ENCODE results near the gene OR2T4. TPM values are rescaled to one million over a fixed set of nuclear protein-coding genes. Genes with fewer than 3 reads are reported as not detected.

The OR2T4 gene
- polyA plus RNA-seq, 1 donor (not counting 4 experiments of a cell fraction or from before 2014, with no cell fraction given): not detected

- no peak for DNase-seq (ENCODE audit: low read depth, low spot score)
- H3K36me3 ChIP-seq (ENCODE audit: control insufficient read depth in 2 of 2, extremely low read depth in 1 of 2, insufficient read depth in 2 of 2, low read length in 2 of 2): no peaks in the 10 kb centered on the region
- H3K9ac ChIP-seq (ENCODE audit: control insufficient read depth, extremely low read depth, insufficient read depth, low read length): no peak overlapping the region
- dilution Hi-C loops (cut with MboI; ENCODE audit: extremely low pct_ligation_motif_present, low sequenced_read_pairs): no loop called here
- H3K4me3 ChIP-seq (ENCODE audit: control insufficient read depth in 2 of 3, extremely low read depth in 1 of 3, insufficient read depth in 2 of 3, low read depth in 1 of 3, low read length in 3 of 3): no peak overlapping the region
- H3K9me1 ChIP-seq (ENCODE audit: control insufficient read depth, extremely low read depth, insufficient read depth, low read length): no peaks in the 10 kb centered on the region
- FAIRE-seq: no peak
- H3K27me3 ChIP-seq (ENCODE audit: control insufficient read depth, extremely low read depth, insufficient read depth, low read length): no peaks in the 10 kb centered on the region
- no peaks in the 10 kb centered on the region for H3K79me2 ChIP-seq (ENCODE audit: control insufficient read depth, insufficient read depth, low read length)
- no peak overlapping the region for H3K4me2 ChIP-seq (ENCODE audit: control insufficient read depth, extremely low read depth, insufficient read depth, low read depth, low read length)
- H3K9me3 ChIP-seq (ENCODE audit: control insufficient read depth, low read depth, low read length): no peaks in the 10 kb centered on the region
- no peak for TF ChIP-seq EZH2 (IDR thresholded peaks at IDR 0.05; ENCODE audit: low read length)
- TF ChIP-seq, protein P1, sequence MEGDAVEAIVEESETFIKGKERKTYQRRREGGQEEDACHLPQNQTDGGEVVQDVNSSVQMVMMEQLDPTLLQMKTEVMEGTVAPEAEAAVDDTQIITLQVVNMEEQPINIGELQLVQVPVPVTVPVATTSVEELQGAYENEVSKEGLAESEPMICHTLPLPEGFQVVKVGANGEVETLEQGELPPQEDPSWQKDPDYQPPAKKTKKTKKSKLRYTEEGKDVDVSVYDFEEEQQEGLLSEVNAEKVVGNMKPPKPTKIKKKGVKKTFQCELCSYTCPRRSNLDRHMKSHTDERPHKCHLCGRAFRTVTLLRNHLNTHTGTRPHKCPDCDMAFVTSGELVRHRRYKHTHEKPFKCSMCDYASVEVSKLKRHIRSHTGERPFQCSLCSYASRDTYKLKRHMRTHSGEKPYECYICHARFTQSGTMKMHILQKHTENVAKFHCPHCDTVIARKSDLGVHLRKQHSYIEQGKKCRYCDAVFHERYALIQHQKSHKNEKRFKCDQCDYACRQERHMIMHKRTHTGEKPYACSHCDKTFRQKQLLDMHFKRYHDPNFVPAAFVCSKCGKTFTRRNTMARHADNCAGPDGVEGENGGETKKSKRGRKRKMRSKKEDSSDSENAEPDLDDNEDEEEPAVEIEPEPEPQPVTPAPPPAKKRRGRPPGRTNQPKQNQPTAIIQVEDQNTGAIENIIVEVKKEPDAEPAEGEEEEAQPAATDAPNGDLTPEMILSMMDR (optimal IDR thresholded peaks at IDR 0.05 in 1 of 3, IDR thresholded peaks at IDR 0.05 in 1 of 3, conservative IDR thresholded peaks at IDR 0.05 in 1 of 3; ENCODE audit: extremely low read depth in 1 of 3, insufficient read depth in 2 of 3, low read length in 3 of 3): no peak
- no peaks in the 10 kb centered on the region for H3K4me1 ChIP-seq (ENCODE audit: control insufficient read depth, extremely low read depth, insufficient read depth, low read length)
- no peaks in the 10 kb centered on the region for H4K20me1 ChIP-seq (ENCODE audit: control insufficient read depth, extremely low read depth, insufficient read depth, low read length)
- no peak overlapping the region for H2AFZ ChIP-seq (ENCODE audit: control insufficient read depth, low read length)
- no peak overlapping the region for H3K27ac ChIP-seq (ENCODE audit: control insufficient read depth, insufficient read depth, low read length)
These were observed 27.0 kb downstream of the OR2T4 start for GRCh38 chr1:248388426-248388825.

DNA sequence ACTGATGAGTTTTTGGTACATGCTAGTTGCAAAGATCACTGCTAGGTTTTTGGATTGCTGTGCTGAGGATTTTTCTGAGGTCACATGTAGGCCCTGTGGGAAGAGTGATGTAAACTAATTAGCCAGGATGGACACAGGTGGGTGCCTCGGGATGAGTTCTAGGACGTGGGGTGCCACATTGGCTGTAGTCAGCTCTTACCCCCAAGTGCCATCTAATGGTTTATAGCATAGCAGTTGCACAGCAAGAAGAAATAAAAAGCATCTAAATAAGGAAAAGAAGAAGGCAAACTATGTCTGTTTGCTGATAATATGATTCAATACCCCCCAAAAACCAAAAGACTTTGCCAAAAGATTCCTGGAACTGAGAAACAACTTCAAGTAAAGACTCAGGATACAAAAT is 31.6 kb downstream of the OR2T4 start:
- Histone ChIP-seq H3K4me3 (ENCODE audit: control insufficient read depth in 2 of 3, extremely low read depth in 1 of 3, insufficient read depth in 2 of 3, low read depth in 1 of 3, low read length in 3 of 3) (no peak overlapping the region), H3K36me3 (ENCODE audit: control insufficient read depth in 2 of 2, extremely low read depth in 1 of 2, insufficient read depth in 2 of 2, low read length in 2 of 2) (no peaks in the 10 kb centered on the region), H3K79me2 (ENCODE audit: control insufficient read depth, insufficient read depth, low read length) (no peaks in the 10 kb centered on the region), H3K27ac (ENCODE audit: control insufficient read depth, insufficient read depth, low read length) (no peak overlapping the region), H3K9me1 (ENCODE audit: control insufficient read depth, extremely low read depth, insufficient read depth, low read length) (no peaks in the 10 kb centered on the region), H3K4me2 (ENCODE audit: control insufficient read depth, extremely low read depth, insufficient read depth, low read depth, low read length) (no peak overlapping the region), H3K27me3 (ENCODE audit: control insufficient read depth, extremely low read depth, insufficient read depth, low read length) (no peaks in the 10 kb centered on the region), H4K20me1 (ENCODE audit: control insufficient read depth, extremely low read depth, insufficient read depth, low read length) (no peaks in the 10 kb centered on the region), H3K9ac (ENCODE audit: control insufficient read depth, extremely low read depth, insufficient read depth, low read length) (no peak overlapping the region), H3K9me3 (ENCODE audit: control insufficient read depth, low read depth, low read length) (peaks cover 1% of the 10 kb centered on the region), H3K4me1 (ENCODE audit: control insufficient read depth, extremely low read depth, insufficient read depth, low read length) (no peaks in the 10 kb centered on the region), H2AFZ (ENCODE audit: control insufficient read depth, low read length) (no peak overlapping the region)
- TF ChIP-seq EZH2 (IDR thresholded peaks at IDR 0.05; ENCODE audit: low read length): no peak
- TF ChIP-seq, protein P1 (optimal IDR thresholded peaks at IDR 0.05 in 1 of 3, IDR thresholded peaks at IDR 0.05 in 1 of 3, conservative IDR thresholded peaks at IDR 0.05 in 1 of 3; ENCODE audit: extremely low read depth in 1 of 3, insufficient read depth in 2 of 3, low read length in 3 of 3): no peak
- DNase-seq (ENCODE audit: low read depth, low spot score) (no peak), FAIRE-seq (no peak)
- dilution Hi-C loops (cut with MboI; ENCODE audit: extremely low pct_ligation_motif_present, low sequenced_read_pairs): no loop called here
